H1 (cell line): ENCODE results near the gene CDC42BPB. TPM values are rescaled to one million over a fixed set of nuclear protein-coding genes. Genes with fewer than 3 reads are reported as not detected.

ENCODE experiments used
- CTCF ChIA-PET: fragments of 300-600 bp; sonication (Branson Sonifier 250); formaldehyde crosslinking; loops from one replicate; lab custom pipeline; 2021; ENCODE audit not compliant: partially characterized antibody; lab: Charles Lee
- POLR2A ChIA-PET: fragments of 300-600 bp; sonication (Branson Sonifier 250); formaldehyde crosslinking; loops from one replicate; lab custom pipeline; 2021; ENCODE audit warnings: inconsistent platforms; ENCODE audit not compliant: partially characterized antibody; lab: Charles Lee
- DNase-seq, 2 experiments: peaks; one replicate each; pipeline versions ENCODE4 v3.0.0 to v3.0.0-alpha.2; 2010 to 2022; ENCODE audit warnings: low spot score in 2 of 2, low read depth in 1 of 2, mixed read lengths in 1 of 2
- FAIRE-seq: peaks from 2 replicates; lab custom pipeline; 2011; peaks lifted over from hg19 to GRCh38; lab: Jason Lieb, UNC
- H2AFZ ChIP-seq: 2 replicates; pipeline ENCODE4 v1.8.1; 2012; ENCODE audit warnings: low read length, inconsistent platforms
- H2AK5ac ChIP-seq: 2 replicates; pipeline ENCODE4 v1.6.1; 2013; ENCODE audit warnings: low read depth, low read length
- H2BK120ac ChIP-seq: replicated peaks from 2 replicates; pipeline ENCODE3; 2013; ENCODE audit warnings: low read depth, low read length, inconsistent platforms
- H2BK12ac ChIP-seq: 2 replicates; pipeline ENCODE4 v1.6.1; 2013; ENCODE audit warnings: low read depth, low read length
- H2BK15ac ChIP-seq: 2 replicates; pipeline ENCODE4 v1.6.1; 2013; ENCODE audit warnings: low read length
- H2BK20ac ChIP-seq: 2 replicates; pipeline ENCODE4 v1.6.1; 2013; ENCODE audit warnings: low read length
- H2BK5ac ChIP-seq: 2 replicates; pipeline ENCODE4 v1.6.1; 2013; ENCODE audit warnings: low read depth, low read length
- H3K14ac ChIP-seq: 2 replicates; pipeline ENCODE4 v1.6.1; 2013; ENCODE audit warnings: inconsistent platforms; ENCODE audit not compliant: insufficient read length
- H3K18ac ChIP-seq: 2 replicates; pipeline ENCODE4 v1.6.1; 2013; ENCODE audit warnings: low read length; ENCODE audit errors: extremely low read depth
- H3K23ac ChIP-seq: 2 replicates; pipeline ENCODE4 v1.6.1; 2013; ENCODE audit warnings: inconsistent platforms; ENCODE audit not compliant: insufficient read length
- H3K23me2 ChIP-seq: 2 replicates; pipeline ENCODE4 v1.6.1; 2013; ENCODE audit warnings: low read depth, low read length
- H3K27ac ChIP-seq: 2 replicates; pipeline ENCODE4 v1.6.1; 2011; ENCODE audit warnings: low read depth, low read length, inconsistent platforms
- H3K27me3 ChIP-seq, 4 experiments: replicated peaks in 1 of 4; 1 replicate in 1 of 4; 2 replicates in 3 of 4; pipeline versions ENCODE4 v1.6.1 to v1.8.1; 2011 to 2013; ENCODE audit warnings: low read length in 3 of 4, mild to moderate bottlenecking in 3 of 4, inconsistent platforms in 2 of 4, mixed read lengths in 2 of 4, moderate library complexity in 1 of 4; ENCODE audit not compliant: control insufficient read depth in 3 of 4, insufficient read depth in 3 of 4; ENCODE audit errors: extremely low read depth in 1 of 4
- H3K36me3 ChIP-seq, 4 experiments: 2 replicates each; pipeline versions ENCODE4 v1.6.1 to v1.8.1; 2011 to 2013; ENCODE audit warnings: mild to moderate bottlenecking in 4 of 4, low read length in 3 of 4, moderate library complexity in 2 of 4, control low read depth in 1 of 4, inconsistent platforms in 1 of 4; ENCODE audit not compliant: insufficient read depth in 4 of 4, control insufficient read depth in 2 of 4
- H3K4ac ChIP-seq: replicated peaks from 2 replicates; pipeline ENCODE3; 2013; ENCODE audit warnings: low read length, low read depth, mixed read lengths, inconsistent platforms; ENCODE audit not compliant: insufficient read length
- H3K4me1 ChIP-seq, 4 experiments: replicated peaks in 1 of 4; 1 replicate in 1 of 4; 2 replicates in 3 of 4; pipeline versions ENCODE4 v1.6.1 to v1.8.1; 2011 to 2013; ENCODE audit warnings: low read length in 3 of 4, inconsistent platforms in 2 of 4, mixed read lengths in 1 of 4; ENCODE audit not compliant: insufficient read depth in 4 of 4, control insufficient read depth in 3 of 4
- H3K4me2 ChIP-seq, 2 experiments: 2 replicates each; pipeline versions ENCODE4 v1.6.1 to v1.8.1; 2011 to 2013; ENCODE audit warnings: low read depth in 2 of 2, low read length in 2 of 2, control low read depth in 1 of 2, inconsistent platforms in 1 of 2, mild to moderate bottlenecking in 1 of 2; ENCODE audit not compliant: insufficient read depth in 1 of 2
- H3K4me3 ChIP-seq, 4 experiments: fragments of 200-600, 300-600 bp in 1 of 4; sonication (generic), shearing (Covaris generic), sonication (Bioruptor Twin) in 1 of 4; 2 replicates each; pipeline versions ENCODE4 v1.5.1 to v1.8.1; 2011 to 2016; ENCODE audit warnings: low read length in 4 of 4, low read depth in 3 of 4, control low read depth in 2 of 4, inconsistent platforms in 2 of 4, mild to moderate bottlenecking in 2 of 4, mixed read lengths in 1 of 4, moderate library complexity in 1 of 4; ENCODE audit not compliant: insufficient read depth in 2 of 4; ENCODE audit errors: extremely low read depth in 1 of 4
- H3K56ac ChIP-seq: replicated peaks from 2 replicates; pipeline ENCODE3; 2013; ENCODE audit warnings: low read depth, mild to moderate bottlenecking, mixed read lengths, low read length, inconsistent platforms; ENCODE audit not compliant: insufficient read length
- H3K79me1 ChIP-seq: 2 replicates; pipeline ENCODE4 v1.6.1; 2013; ENCODE audit warnings: low read depth, low read length, control low read depth
- H3K79me2 ChIP-seq, 2 experiments: 2 replicates each; pipeline versions ENCODE4 v1.6.1 to v1.8.1; 2012 to 2013; ENCODE audit warnings: low read length in 2 of 2, mild to moderate bottlenecking in 2 of 2, inconsistent platforms in 1 of 2; ENCODE audit not compliant: insufficient read depth in 2 of 2, control insufficient read depth in 1 of 2
- H3K9ac ChIP-seq, 4 experiments: replicated peaks in 1 of 4; 1 replicate in 1 of 4; 2 replicates in 3 of 4; pipeline versions ENCODE4 v1.6.1 to v1.8.1; 2011 to 2013; ENCODE audit warnings: low read depth in 3 of 4, low read length in 3 of 4, control low read depth in 2 of 4, mild to moderate bottlenecking in 2 of 4, moderate library complexity in 2 of 4, inconsistent platforms in 1 of 4; ENCODE audit errors: extremely low read depth in 1 of 4
- H3K9me3 ChIP-seq, 2 experiments: 2 replicates each; pipeline versions ENCODE4 v1.6.1 to v1.8.1; 2012 to 2013; ENCODE audit warnings: mild to moderate bottlenecking in 2 of 2, moderate library complexity in 2 of 2, control low read depth in 1 of 2, inconsistent platforms in 1 of 2, low read depth in 1 of 2, low read length in 1 of 2, mixed read lengths in 1 of 2; ENCODE audit not compliant: insufficient read depth in 2 of 2
- H4K20me1 ChIP-seq, 2 experiments: replicated peaks in 1 of 2; 2 replicates each; pipeline versions ENCODE3 to v1.8.1; 2011 to 2013; ENCODE audit warnings: inconsistent platforms in 2 of 2, low read length in 2 of 2, mild to moderate bottlenecking in 1 of 2; ENCODE audit not compliant: insufficient read depth in 2 of 2, control insufficient read depth in 1 of 2
- H4K5ac ChIP-seq: 2 replicates; pipeline ENCODE4 v1.6.1; 2013; ENCODE audit warnings: low read length, low read depth, mixed read lengths, inconsistent platforms; ENCODE audit not compliant: insufficient read length
- H4K8ac ChIP-seq: 2 replicates; pipeline ENCODE4 v1.8.0; 2013; ENCODE audit warnings: mild to moderate bottlenecking, moderate library complexity, low read length, inconsistent platforms; ENCODE audit not compliant: insufficient read depth; ENCODE audit errors: extremely low read depth
- H4K91ac ChIP-seq: replicated peaks from 2 replicates; pipeline ENCODE3; 2013; ENCODE audit warnings: low read length, mixed read lengths, inconsistent platforms; ENCODE audit not compliant: insufficient read length
- BACH1 ChIP-seq: IDR thresholded peaks from 2 replicates; pipeline ENCODE4 v1.6.1; 2012; ENCODE audit warnings: low read length, improper control_type of control experiment
- KDM1A ChIP-seq: fragments of 200-600, 300-600 bp; sonication (generic); IDR thresholded peaks from 2 replicates; pipeline ENCODE4 v1.7.1; 2016; ENCODE audit warnings: mild to moderate bottlenecking, low read length, borderline replicate concordance
- WGBS, 2 experiments: shearing (Covaris generic) in 1 of 2; methylation state at CpG; one replicate each; pipeline versions ENCODE4 v1.1.6 to v1.1.7; 2013 to 2015; ENCODE audit warnings: low lambda C conversion rate in 2 of 2, mixed read lengths in 2 of 2, inconsistent platforms in 1 of 2, low coverage in 1 of 2, missing lambda C conversion rate in 1 of 2; ENCODE audit not compliant: insufficient replicate concordance in 2 of 2, insufficient coverage in 1 of 2, insufficient read length in 1 of 2; ENCODE audit errors: extremely low coverage in 1 of 2, missing lambda C conversion rate in 1 of 2; 5-methylcytosine and 5-hydroxymethylcytosine counted together
- polyA plus RNA-seq, 7 experiments: library from polyadenylated mRNA; depleted of rRNA in 3 of 7; stranded (reverse) in 5 of 7; unstranded in 2 of 7; fragments of >200 nt in 5 of 7; fragments of 200-250 nt in 2 of 7; gene quantifications; 1 replicate in 5 of 7; 2 replicates in 1 of 7; 4 replicates in 1 of 7; pipeline versions ENCODE4 v1.2.1 to v1.2.3, GENCODE V29; 2011 to 2013; ENCODE audit warnings: missing spikeins in 2 of 7, mixed read lengths in 2 of 7
- total RNA-seq: library from RNA; stranded (reverse); fragmentation: NEBNext Ultra II Directional; extraction: Animal tissue kit (Norgen Biotek cat#: 25700); gene quantifications from 2 replicates; pipeline ENCODE4 v1.2.1, GENCODE V29; 2021
- TF ChIP-seq, protein P1 (sequence below): IDR thresholded peaks from 2 replicates; pipeline ENCODE4 v1.6.1; 2011; ENCODE audit warnings: low read length, improper control_type of control experiment

Gene CDC42BPB
- total and polyA plus RNA-seq, 2 of the 8 experiments (the other 6 are each of a cell fraction or from before 2014, with no cell fraction given), result 51.2 to 88.2 TPM

DNA sequence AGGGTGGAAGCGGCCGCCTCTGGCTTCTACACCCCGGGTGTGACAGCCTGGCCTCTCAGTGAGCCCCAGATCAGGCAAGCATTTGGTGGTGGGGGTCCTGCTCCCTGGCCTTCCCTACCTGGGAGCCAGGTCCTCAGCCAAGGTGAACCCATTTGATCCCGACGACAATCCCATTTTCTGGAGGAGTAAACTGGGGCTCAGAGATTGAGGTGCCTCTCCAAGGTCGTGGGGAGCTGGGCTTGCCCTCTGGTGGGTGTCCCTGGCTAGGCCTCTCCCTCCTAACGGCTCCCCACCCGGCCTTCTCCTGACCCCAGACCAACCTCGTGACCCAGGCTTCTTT, 34.5 kb upstream of the CDC42BPB start:
- Histone ChIP-seq H2AK5ac (no peak overlapping the region), H2BK120ac (no peak overlapping the region), H2BK12ac (no peak overlapping the region), H3K4me2 (peak overlapping the region; percentile 69 to 82), H3K27ac (no peak overlapping the region), H2AFZ (no peak overlapping the region; the same call in 1 of the 2 replicates), H3K4ac (no peak overlapping the region), H3K9me3 (no peaks in the 10 kb centered on the region), H3K9ac (no peak overlapping the region), H4K8ac (peak overlapping the region; percentile 94), H3K56ac (no peak overlapping the region), H3K14ac (no peak overlapping the region), H3K4me3 (peak overlapping the region in 2 of 4 experiments; percentile 18 to 59; a peak in 5 of 8 replicates), H3K18ac (peak overlapping the region; percentile 68; the same call in 1 of the 2 replicates), H4K5ac (no peak overlapping the region), H4K91ac (no peak overlapping the region), H3K23ac (no peak overlapping the region), H2BK15ac (no peak overlapping the region), H2BK20ac (no peak overlapping the region), H3K36me3 (no peaks in the 10 kb centered on the region), H4K20me1 (peaks cover 0 to 1% of the 10 kb centered on the region in 2 experiments), H3K4me1 (peaks cover 2 to 17% (median 5%) of the 10 kb centered on the region in 4 experiments; a peak in 6 of 7 replicates), H3K27me3 (peaks cover 0 to 12% (median 6%) of the 10 kb centered on the region in 4 experiments; a peak in 4 of 7 replicates), H3K23me2 (peaks cover 4% of the 10 kb centered on the region; the same call in 1 of the 2 replicates), H3K79me1 (no peaks in the 10 kb centered on the region), H2BK5ac (no peak overlapping the region; the same call in 1 of the 2 replicates), H3K79me2 (no peaks in the 10 kb centered on the region)
- CTCF ChIA-PET, result interaction anchor here (0.5 to 3.2 kb wide), 8 partner anchors 8 to 544 kb away, joined by 3 to 16 read pairs (median 4); no protein-coding TSS in a partner anchor
- no peak for FAIRE-seq
- DNase-seq, result no peak
- no peak for TF ChIP-seq BACH1
- TF ChIP-seq, protein P1, sequence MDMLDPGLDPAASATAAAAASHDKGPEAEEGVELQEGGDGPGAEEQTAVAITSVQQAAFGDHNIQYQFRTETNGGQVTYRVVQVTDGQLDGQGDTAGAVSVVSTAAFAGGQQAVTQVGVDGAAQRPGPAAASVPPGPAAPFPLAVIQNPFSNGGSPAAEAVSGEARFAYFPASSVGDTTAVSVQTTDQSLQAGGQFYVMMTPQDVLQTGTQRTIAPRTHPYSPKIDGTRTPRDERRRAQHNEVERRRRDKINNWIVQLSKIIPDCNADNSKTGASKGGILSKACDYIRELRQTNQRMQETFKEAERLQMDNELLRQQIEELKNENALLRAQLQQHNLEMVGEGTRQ, result no peak
- TF ChIP-seq KDM1A, result peak; percentile 95
- POLR2A ChIA-PET, result no interaction called here
- 88% methylated on average over 7 of the region's 9 CpGs; no CpG with 5 or more reads in 1 of the 2 experiments for WGBS, 2 experiments
